ENCODE data around the gene CACUL1. TPM values are rescaled to one million over a fixed set of nuclear protein-coding genes. Genes with fewer than 3 reads are reported as not detected.

CACUL1 gene
- total RNA-seq, 1 experiment from 2014 or later = 67.5 TPM

GRCh38 chr10:118775478-118775877 lies 20.7 kb upstream of the CACUL1 start:
- Histone ChIP-seq H3K36me3 (ENCODE audit: control insufficient read depth in 1 of 2, insufficient read depth in 2 of 2, low read length in 2 of 2) (no peaks in the 10 kb centered on the region), H3K9me2 (ENCODE audit: insufficient read depth) (no peaks in the 10 kb centered on the region), H3K27ac (ENCODE audit: low read depth, low read length) (no peak overlapping the region), H2AFZ (ENCODE audit: low read depth, low read length, poor library complexity, severe bottlenecking) (no peak overlapping the region), H3K9ac (ENCODE audit: low read length) (no peak overlapping the region), H3K4me3 (replicated peaks in 1 of 2; ENCODE audit: low read depth in 1 of 2, low read length in 2 of 2) (no peak overlapping the region), H3K4me2 (ENCODE audit: low read length) (no peak overlapping the region), H3K9me3 (ENCODE audit: control insufficient read depth in 1 of 2, insufficient read depth in 1 of 2, low read depth in 1 of 2, low read length in 2 of 2) (peaks cover 6 to 8% of the 10 kb centered on the region in 2 experiments; a peak in 2 of 4 replicates), H3K79me2 (ENCODE audit: insufficient read depth, low read length) (no peaks in the 10 kb centered on the region), H4K20me1 (ENCODE audit: insufficient read depth) (no peaks in the 10 kb centered on the region), H3K4me1 (ENCODE audit: control insufficient read depth in 1 of 2, insufficient read depth in 2 of 2, low read length in 2 of 2) (no peaks in the 10 kb centered on the region), H3K27me3 (ENCODE audit: insufficient read depth, low read length) (no peaks in the 10 kb centered on the region)
- intact Hi-C loops (cut with micrococcal nuclease) = no loop called here
- POLR2A ChIA-PET = no interaction called here
- no TSS peak for BruUV-seq (replicated peaks)
- peak; percentile 63 for ATAC-seq
- RAD21 ChIA-PET (ENCODE audit: low non-redundant PET in 1 of 2, low total read pairs in 2 of 2, uncharacterized antibody in 2 of 2, unreplicated experiment in 2 of 2) = no interaction called here
- CTCF ChIA-PET = no interaction called here
- TF ChIP-seq RAD21 (IDR thresholded peaks at IDR 0.05; ENCODE audit: low read depth) (peak; percentile 28), EGR1 (IDR thresholded peaks at IDR 0.05; ENCODE audit: low read depth) (no peak), EZH2 (IDR thresholded peaks at IDR 0.05) (no peak), REST (IDR thresholded peaks at IDR 0.05; ENCODE audit: low read depth) (no peak), ZNF274 (IDR thresholded peaks at IDR 0.05; ENCODE audit: low read depth, low read length) (no peak), YY1 (IDR thresholded peaks at IDR 0.05; ENCODE audit: extremely low read depth, insufficient replicate concordance, low read depth, low read length) (no peak), JUND (IDR thresholded peaks at IDR 0.05) (no peak), FOSL1 (IDR thresholded peaks at IDR 0.05; ENCODE audit: low read depth) (no peak), EZH2phosphoT487 (IDR thresholded peaks at IDR 0.05; ENCODE audit: borderline replicate concordance) (no peak), POLR2AphosphoS5 (IDR thresholded peaks at IDR 0.05; ENCODE audit: low read depth, low read length) (no peak), POLR2A (IDR thresholded peaks at IDR 0.05; ENCODE audit: borderline replicate concordance, extremely low read depth, insufficient read depth, insufficient read length) (no peak), CTCF (IDR thresholded peaks at IDR 0.05 in 2 of 3, conservative IDR thresholded peaks at IDR 0.05 in 1 of 3; ENCODE audit: borderline replicate concordance in 1 of 3, insufficient read depth in 1 of 3, low read depth in 2 of 3, low read length in 2 of 3) (peak; percentile 32 to 34 (median 33); a peak in 5 of 6 replicates), CEBPB (IDR thresholded peaks at IDR 0.05; ENCODE audit: low read depth) (no peak)
- DNase-seq (ENCODE audit: low read depth, low spot score) = no peak

Measured in HCT116 (cell line).